WTC11 (cell line): ENCODE measurements around the gene CREBBP.

ENCODE experiments used
- ATF1 ChIP-seq: sonication (generic); formaldehyde crosslinking; IDR thresholded peaks from 2 replicates; pipeline ENCODE4 v1.8.1; 2023; ENCODE audit warnings: mild to moderate bottlenecking, moderate library complexity, missing genetic modification reagents
- CTCF ChIP-seq: fragments of 200-600 bp; IDR thresholded peaks from 2 replicates; pipeline ENCODE4 v1.8.0; 2022; ENCODE audit warnings: antibody characterized with exemption
- ELF4 ChIP-seq: sonication (generic); formaldehyde crosslinking; IDR thresholded peaks from 2 replicates; pipeline ENCODE4 v1.8.1; 2022; ENCODE audit warnings: low read depth, mild to moderate bottlenecking, moderate library complexity, missing genetic modification reagents
- IRF1 ChIP-seq: sonication (generic); formaldehyde crosslinking; IDR thresholded peaks from 2 replicates; pipeline ENCODE4 v1.8.0; 2023; ENCODE audit warnings: missing genetic modification reagents
- MXD4 ChIP-seq: fragments of 250-450 bp; sonication (Bioruptor Pico); IDR thresholded peaks from 2 replicates; pipeline ENCODE4 v1.8.0; 2021; ENCODE audit warnings: mild to moderate bottlenecking, moderate library complexity, borderline replicate concordance
- NFE2L1 ChIP-seq: sonication (generic); formaldehyde crosslinking; IDR thresholded peaks from 2 replicates; pipeline ENCODE4 v1.8.1; 2023; ENCODE audit warnings: missing genetic modification reagents
- TCF7 ChIP-seq: sonication (generic); formaldehyde crosslinking; IDR thresholded peaks from 2 replicates; pipeline ENCODE4 v1.8.0; 2022; ENCODE audit warnings: mild to moderate bottlenecking, low read depth, missing genetic modification reagents, moderate library complexity
- TEAD1 ChIP-seq: sonication (generic); formaldehyde crosslinking; IDR thresholded peaks from 2 replicates; pipeline ENCODE4 v1.8.0; 2022; ENCODE audit warnings: mild to moderate bottlenecking, missing genetic modification reagents
- ZNF232 ChIP-seq: sonication (generic); formaldehyde crosslinking; IDR thresholded peaks from 2 replicates; pipeline ENCODE4 v1.8.0; 2022; ENCODE audit warnings: mild to moderate bottlenecking, missing genetic modification reagents

DNA sequence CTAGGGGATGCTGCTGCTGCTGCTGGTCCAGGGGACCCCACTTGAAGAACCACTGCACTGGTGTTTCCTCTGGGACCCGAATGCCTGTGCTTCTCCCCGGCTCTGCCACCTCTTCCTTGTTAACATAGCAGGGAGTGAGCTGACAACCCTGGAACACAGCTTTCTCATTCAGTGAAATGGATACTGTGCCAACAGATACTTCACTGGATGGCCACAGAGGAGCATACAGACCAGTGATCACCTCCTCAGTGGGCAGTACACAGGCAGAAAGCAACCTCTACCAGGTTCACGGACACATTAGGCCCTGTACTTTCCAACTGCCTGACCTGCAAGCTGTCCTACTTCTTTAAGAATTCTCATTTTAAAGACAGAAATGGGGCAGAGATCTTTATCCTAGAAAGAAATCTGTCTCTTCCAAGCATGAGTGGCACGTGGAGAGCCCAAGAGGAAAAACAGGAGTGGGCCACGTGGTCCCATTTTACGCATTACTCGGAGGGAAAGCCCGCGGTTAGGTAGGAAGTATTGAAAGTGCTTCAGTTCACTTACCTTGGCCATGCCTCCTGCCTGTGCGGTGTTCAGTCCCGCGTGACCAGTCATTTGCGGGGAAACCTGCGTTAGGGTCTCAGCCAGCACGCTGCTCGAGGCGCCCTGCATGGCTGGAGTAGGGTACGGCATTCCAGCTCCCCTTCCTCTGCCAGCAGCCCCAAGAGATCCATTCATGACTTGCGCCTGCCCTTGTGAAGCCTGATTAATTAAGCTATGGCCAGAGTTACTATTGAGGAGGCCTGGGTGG is 30.6 kb downstream of the CREBBP start:
- no peak for TF ChIP-seq ATF1 (CRISPR knock-in tag)
- no peak for TF ChIP-seq CTCF
- TF ChIP-seq NFE2L1 = no peak
- no peak for TF ChIP-seq ELF4 (CRISPR knock-in tag)
- no peak for TF ChIP-seq TCF7
- TF ChIP-seq TEAD1 (CRISPR knock-in tag) = no peak
- no peak for TF ChIP-seq ZNF232
- TF ChIP-seq MXD4 (CRISPR knock-in tag) = no peak
- TF ChIP-seq IRF1 (CRISPR knock-in tag) = no peak
